ENCODE measurements around the gene TPPP. TPM values are rescaled to one million over a fixed set of nuclear protein-coding genes. Genes with fewer than 3 reads are reported as not detected.

The TPPP gene
- total and polyA plus RNA-seq, 2 of the 13 experiments (the other 11 are each of a cell fraction or from before 2014, with no cell fraction given), result 0.07 TPM; not detected in 1

DNA sequence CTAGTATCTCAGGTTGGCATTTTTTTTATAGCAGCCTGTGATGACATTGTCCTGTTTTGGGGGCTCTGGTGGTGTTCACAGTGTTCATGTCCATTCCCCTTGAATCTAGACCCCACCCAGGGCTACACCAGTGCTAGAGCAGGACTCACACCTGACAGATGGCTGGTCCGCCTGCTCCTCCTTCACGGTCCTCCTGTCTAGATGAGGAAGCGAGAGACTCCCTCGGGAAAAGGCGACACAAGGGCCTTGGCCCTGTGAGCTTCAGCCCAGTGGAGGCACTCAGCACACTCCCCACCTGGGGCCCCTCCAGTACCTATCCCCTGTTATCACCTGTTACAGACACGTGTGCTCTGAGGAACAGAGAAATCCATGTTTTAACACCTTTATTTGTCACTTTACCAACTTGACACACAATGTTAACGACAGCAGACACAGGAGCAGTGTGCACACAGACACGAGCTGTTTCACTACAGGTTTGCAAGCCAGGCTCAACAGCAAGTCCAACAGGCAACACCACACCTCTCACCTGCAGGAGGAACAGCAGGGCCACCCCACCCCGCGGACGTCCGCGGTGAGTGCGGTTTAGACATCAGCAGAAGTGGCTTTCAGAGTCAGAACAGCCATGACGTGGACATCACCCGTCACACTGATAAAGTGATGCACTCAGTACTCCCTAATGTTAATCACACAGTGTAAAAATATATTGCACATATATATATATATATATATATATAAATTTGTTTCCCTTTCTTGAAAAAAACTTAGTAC lies 33.5 kb downstream of the TPPP start (continued):
- TF ChIP-seq, protein P1, sequence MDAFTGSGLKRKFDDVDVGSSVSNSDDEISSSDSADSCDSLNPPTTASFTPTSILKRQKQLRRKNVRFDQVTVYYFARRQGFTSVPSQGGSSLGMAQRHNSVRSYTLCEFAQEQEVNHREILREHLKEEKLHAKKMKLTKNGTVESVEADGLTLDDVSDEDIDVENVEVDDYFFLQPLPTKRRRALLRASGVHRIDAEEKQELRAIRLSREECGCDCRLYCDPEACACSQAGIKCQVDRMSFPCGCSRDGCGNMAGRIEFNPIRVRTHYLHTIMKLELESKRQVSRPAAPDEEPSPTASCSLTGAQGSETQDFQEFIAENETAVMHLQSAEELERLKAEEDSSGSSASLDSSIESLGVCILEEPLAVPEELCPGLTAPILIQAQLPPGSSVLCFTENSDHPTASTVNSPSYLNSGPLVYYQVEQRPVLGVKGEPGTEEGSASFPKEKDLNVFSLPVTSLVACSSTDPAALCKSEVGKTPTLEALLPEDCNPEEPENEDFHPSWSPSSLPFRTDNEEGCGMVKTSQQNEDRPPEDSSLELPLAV (CRISPR knock-in tag; conservative IDR thresholded peaks at IDR 0.05; ENCODE audit: low read depth), result no peak
- TF ChIP-seq ISL2 (CRISPR knock-in tag; IDR thresholded peaks at IDR 0.05), result no peak
- no peak for TF ChIP-seq CENPT (CRISPR knock-in tag; IDR thresholded peaks at IDR 0.05; ENCODE audit: low read depth)
- TF ChIP-seq KLF16 (CRISPR knock-in tag; IDR thresholded peaks at IDR 0.05), result no peak

DNA sequence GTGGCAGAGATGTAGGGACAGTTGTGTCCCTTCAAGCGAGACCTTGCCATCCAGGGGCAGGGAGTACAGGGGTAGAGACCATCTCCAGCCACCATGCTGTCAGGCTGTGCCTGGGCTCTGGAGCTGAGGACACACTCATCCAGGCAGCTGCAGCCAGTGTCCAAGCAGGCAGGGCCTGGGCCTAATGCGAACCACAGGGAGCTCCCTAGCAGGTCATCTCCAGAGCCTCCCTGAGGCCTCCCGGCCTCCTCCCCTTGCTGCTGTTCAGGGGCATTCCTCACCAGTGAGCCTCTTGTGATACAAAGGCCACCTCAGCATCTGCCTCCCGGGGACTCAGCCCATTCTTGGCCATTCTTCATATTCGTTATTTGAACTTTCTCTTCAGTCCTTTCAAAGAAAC lies 35.0 kb downstream of the TPPP start:
- DNase-seq (ENCODE audit: low spot score) (no peak), FAIRE-seq (no peak), ATAC-seq (no peak)
- Histone ChIP-seq H3K27ac (ENCODE audit: extremely low read length, insufficient read depth, low read length) (no peak overlapping the region), H2AFZ (ENCODE audit: low read length) (no peak overlapping the region), H3K4me3 (replicated peaks in 1 of 3; ENCODE audit: insufficient read depth in 1 of 3, low read depth in 2 of 3, low read length in 3 of 3) (no peak overlapping the region), H3K27me3 (ENCODE audit: control insufficient read depth in 1 of 2, insufficient read depth in 2 of 2, low read length in 2 of 2) (no peaks in the 10 kb centered on the region), H4K20me1 (ENCODE audit: insufficient read depth, low read length) (no peaks in the 10 kb centered on the region), H3K4me1 (ENCODE audit: insufficient read depth, low read length) (no peaks in the 10 kb centered on the region), H3K79me2 (ENCODE audit: insufficient read depth, low read length) (no peaks in the 10 kb centered on the region), H3K4me2 (ENCODE audit: low read depth, low read length) (no peak overlapping the region), H3K36me3 (replicated peaks in 1 of 2; ENCODE audit: control insufficient read depth in 1 of 2, insufficient read depth in 2 of 2, low read length in 2 of 2) (peaks cover 7 to 47% of the 10 kb centered on the region in 2 experiments), H3K9me3 (ENCODE audit: low read length) (no peaks in the 10 kb centered on the region), H3K9ac (ENCODE audit: insufficient read depth, low read depth, low read length) (no peak overlapping the region)
- BruUV-seq (replicated peaks), result no TSS peak
- intact Hi-C loops (cut with micrococcal nuclease; ENCODE audit: unreplicated experiment) (no loop called here), in situ Hi-C loops (cut with HindIII; ENCODE audit: extremely low pct_ligation_motif_present, low pct_unique_long_range_greater_than_20kb) (no loop called here)
- POLR2A ChIA-PET, result no interaction called here
- no peak for TF ChIP-seq ZNF879 (CRISPR knock-in tag; IDR thresholded peaks at IDR 0.05)
- TF ChIP-seq SUZ12 (IDR thresholded peaks at IDR 0.05; ENCODE audit: low read depth, low read length), result no peak
- CTCF ChIA-PET (ENCODE audit: low intra/inter-chr PET ratio, low total read pairs), result no interaction called here
- WGBS (ENCODE audit: low lambda C conversion rate), result 96% methylated on average over 5 of the region's 5 CpGs

Measured in HepG2 (cell line).